CD4-positive, alpha-beta T cell treated with Interleukin-15 for 4 hours (primary cell): ENCODE measurements around the gene TCERG1.
"Not testable (repeated sequence)": the region's sequence is repeated elsewhere in the genome, so short reads cannot be mapped to it uniquely, and the experiment has no call there.

ENCODE experiments used
- DNase-seq: peaks from one replicate; pipeline ENCODE4 v3.0.0-alpha.2; 2020; ENCODE audit warnings: low spot score

The TCERG1 gene

DNA sequence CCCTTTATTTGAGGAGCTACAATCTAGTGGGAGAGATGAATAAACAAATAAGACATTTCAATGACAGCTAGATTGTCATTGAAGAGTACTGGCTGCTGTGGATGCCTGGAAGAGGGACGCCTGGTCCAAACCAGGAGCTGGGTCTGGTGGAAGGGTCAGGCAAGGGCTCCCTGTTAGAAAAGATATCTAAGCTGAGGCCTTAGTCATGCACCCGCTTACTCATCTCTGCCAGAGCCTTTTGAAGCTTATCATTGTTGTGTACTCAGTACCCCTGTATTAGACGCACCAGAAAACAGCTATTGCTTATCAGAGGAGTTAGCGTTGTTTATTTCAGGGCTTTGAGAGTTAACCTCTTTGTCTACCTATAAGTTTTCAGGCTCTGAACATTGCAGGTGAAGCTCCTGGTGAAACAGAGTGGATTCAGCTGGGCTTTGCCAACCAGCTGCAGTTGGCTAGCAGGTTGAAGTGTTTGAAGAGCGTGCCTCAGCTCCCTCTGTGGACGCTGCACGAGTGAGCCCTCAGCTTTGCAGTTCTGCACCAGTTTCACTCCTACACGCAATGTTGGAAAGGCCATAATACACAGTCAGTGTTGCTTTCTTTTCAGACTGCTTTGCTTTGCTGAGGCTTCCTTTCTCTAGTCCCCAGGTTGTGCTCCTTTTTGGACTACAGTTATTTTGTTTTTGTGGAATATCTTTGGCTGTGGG is 74.4 kb downstream of the TCERG1 start:
- no peak for DNase-seq

DNA sequence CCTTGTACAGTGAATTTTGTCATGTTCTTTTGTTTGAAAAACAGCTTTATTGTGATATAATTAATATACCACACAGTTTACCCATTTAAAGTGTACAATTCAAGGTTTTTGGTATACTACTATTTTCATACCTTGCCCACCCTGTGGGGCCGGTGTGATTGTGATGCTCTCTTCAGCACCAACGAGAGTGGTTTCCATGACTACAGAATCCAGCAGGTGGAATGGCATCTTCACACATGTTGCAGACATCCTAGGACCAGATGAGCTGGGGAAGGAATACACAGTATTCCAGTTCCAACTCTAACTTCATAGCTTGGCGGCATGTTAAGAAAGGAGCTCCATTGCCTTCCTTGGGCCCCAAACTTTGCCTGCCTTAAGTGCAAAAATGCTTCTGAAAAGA is 76.6 kb downstream of the TCERG1 start:
- DNase-seq, result no peak

DNA sequence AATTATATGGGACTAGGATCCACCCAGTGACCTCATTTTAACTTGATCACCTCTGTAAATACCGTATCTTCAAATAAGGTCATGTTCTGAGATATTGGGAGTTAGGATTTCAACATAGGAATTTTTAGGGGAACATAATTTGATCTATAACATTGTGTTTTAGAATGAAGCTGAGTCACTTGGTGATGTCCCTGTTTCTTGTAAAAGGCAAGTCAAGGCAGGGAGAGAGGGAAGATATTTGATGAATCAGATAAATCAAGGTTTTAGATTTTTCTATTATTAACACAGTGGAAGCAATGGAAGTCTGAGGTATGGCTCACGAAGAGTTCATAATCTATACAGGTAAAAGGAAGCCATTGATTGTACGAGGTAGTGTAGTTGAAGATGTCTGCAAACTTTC is 80.7 kb downstream of the TCERG1 start:
- no peak for DNase-seq

DNA sequence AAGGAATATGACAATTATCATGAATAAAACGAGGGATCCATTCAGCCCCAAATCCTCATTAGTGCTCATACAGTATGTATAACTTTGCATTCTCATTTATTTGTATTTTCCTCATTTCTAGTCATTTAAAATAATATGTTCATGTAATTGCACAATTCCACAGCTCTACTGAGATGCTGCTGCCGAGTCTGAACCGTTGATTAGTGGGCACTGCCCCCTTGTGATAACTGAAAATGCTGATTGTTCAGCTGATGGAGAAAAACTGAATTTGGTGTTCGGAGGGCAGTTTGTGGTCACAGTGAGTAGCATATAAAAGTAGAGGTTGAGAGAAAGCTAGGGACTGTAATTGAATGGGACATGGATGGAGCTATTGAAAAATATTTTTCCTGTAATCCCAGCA is 81.1 kb downstream of the TCERG1 start:
- DNase-seq, result no peak

DNA sequence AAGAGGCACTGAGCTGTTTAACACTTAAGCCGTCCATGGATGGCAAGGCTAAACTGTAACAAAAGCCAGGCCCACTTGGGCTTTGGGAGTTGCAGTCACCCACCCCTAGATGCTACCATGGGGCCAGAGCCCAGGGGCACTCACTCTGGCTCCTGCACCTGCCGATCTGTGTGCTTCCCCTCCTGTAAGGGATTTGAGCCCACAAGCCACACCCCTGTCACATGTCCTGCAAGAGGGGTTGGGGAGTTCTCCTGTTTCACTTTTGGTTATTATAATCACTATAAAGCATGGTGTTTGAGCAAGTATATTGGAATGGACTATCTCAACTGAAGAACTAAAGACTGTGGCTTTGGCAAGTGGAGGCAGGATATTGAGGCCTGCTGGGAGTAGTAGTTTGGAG is 82.9 kb downstream of the TCERG1 start:
- no peak for DNase-seq

DNA sequence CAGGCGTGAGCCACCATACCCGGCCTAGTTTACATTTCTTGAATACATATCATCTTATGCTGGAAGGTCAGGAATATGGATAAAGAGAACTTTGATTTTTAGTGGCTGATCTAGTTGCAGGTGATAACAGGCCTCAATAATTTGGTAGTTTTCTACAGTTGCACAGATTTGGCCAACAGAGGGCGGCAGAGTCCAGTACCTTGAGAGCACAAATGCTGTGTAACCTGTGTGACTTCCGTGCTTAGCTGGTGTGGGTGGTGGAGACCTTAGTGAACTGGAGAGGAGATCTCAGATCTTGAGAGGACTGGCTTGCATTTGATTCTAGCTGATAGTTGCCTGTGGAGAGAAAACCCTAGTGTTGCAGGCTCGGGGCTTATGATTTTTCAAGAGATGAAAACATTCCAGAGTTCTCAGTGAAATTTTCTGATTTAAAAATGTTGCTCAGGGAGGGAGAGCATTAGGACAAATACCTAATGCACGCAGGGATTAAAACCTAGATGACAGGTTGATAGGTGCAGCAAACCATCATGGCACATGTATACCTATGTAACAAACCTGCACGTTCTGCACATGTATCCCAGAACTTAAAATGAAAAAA is 86.2 kb downstream of the TCERG1 start:
- peak; percentile 73 for DNase-seq

DNA sequence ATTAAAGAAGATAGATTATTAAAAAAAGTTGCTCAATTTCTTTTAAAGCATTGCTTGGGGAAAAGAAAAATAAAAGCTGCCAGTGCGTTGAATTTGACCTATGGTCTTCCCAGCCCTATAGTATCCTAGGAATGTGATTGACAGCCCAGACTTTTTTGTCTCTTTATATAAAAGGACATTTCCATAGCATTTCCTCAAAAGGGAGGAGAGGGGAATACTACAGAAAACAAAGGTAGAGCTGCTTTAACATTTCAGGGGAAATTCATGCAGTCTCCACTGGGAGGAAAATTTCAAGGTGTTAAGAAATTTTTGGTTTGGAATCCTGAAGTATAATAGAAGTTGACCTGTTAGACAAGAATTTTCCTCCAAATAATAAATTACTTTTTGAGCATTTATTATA is 86.7 kb downstream of the TCERG1 start:
- no peak for DNase-seq

DNA sequence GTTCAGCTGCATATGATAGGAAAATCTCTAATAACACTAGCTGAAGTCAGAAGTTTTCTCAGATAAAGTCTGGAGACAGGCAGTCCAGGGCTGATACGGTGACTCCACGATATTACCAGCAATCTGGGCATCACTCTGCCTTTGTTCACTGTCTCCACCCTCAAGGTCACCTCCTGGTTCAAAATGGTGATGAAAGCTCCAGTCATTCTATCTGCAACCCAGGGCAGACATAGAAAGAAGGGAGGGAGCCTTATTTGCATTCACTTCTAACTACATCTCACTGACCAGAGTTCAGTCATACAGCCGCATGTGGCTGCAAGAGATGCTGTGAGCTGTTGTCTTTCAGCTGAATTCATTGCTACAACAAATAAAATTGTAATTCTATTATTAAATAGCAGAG is 91.3 kb downstream of the TCERG1 start:
- DNase-seq, result no peak

DNA sequence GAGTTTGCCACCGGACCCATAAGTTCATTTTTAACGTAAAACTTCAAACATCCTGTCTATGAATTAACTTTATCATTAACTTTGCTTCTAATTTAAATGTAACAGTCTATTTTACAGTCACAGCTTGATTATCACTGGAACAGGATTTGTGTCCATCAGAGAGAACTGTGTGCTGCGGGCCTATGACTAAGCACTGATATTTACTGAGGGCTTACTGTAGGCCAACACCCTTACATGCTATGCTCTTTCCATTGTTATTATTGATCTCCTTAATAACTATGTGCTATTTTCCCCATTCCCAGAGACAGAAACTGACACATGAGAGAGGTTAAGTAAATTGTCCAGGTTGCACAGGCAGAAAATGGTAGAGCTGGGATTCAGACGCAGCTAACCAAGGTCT is 92.8 kb downstream of the TCERG1 start:
- no peak for DNase-seq

DNA sequence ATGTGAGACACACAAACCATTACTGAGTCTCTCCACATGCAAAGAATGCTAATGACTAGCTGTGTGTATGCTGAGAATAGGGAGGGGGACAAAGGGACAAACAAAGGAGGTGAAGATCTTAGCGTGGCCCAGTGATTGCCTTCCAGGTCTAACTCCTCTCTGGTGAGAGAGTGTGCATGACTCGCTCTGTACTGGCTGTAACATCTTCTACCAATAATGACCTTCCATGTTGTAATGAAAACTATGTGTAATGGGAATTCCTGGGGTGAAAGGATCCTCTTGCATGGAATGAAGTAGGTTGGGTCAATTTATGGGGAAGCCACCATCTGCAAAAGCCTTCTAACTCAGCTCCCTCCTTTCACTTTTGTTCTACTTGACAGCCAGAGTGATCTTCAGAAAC is 93.3 kb downstream of the TCERG1 start:
- DNase-seq, result no peak

DNA sequence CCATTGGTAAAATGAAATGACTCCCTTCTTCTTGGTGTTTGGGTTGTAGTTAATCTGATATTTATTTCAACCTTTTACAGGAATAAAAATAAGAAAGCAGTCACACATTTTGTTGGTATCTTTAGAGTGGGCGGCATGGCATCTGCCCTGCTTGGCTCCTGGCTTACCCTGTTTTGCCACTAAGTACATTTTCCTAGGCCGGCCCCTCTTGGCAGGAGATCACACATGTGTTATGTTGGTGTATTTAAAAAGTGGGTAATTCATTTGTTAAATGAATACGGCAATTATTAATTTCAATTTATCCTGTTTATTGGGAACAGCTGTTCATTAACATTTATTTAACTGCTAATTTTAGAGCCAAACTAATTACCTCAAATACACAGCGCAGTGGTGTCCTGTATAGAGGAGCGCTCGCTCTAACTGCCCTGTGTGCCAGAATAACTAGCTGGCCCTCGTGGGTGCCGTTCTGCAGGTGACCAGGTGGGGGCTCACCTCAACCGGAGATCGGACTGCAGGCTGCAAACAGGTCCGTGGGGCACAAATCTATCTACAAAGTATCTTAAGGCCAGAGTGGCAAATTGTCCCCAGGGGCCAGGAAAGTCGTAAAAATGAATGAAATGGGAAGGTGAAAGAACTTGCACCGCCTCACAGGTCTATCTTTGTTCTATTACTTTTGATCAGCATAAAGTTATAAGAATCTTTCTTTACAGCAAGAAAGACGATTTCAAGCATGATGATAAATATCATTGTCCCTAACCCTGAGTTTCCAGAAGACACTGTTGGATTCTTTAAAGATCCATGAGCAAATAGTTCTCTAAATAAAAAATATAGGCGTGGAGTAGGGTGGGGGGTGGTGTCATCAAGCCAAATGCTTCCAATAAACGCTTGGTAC is 95.1 kb downstream of the TCERG1 start:
- DNase-seq, result peak; percentile 63

DNA sequence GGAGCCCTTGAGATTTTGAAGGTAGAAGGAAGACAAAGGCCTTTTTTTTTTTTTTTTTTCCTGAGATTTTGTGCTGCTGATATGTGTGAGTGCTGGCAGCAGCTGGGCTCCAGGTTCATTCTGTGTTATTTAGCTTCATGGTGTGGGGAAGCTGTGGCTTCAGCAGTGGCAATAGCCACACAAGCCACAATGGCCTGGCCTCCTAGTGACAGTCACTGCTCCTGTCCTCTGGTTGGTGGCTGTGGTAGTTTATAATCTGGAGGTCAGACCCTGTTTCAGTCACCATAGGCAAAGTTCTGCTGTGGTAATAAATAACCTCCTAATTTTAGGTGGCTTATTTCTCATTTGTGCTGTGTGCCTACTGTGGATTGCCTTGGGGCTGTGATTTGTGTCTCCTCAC is 97.1 kb downstream of the TCERG1 start:
- DNase-seq, result no peak

DNA sequence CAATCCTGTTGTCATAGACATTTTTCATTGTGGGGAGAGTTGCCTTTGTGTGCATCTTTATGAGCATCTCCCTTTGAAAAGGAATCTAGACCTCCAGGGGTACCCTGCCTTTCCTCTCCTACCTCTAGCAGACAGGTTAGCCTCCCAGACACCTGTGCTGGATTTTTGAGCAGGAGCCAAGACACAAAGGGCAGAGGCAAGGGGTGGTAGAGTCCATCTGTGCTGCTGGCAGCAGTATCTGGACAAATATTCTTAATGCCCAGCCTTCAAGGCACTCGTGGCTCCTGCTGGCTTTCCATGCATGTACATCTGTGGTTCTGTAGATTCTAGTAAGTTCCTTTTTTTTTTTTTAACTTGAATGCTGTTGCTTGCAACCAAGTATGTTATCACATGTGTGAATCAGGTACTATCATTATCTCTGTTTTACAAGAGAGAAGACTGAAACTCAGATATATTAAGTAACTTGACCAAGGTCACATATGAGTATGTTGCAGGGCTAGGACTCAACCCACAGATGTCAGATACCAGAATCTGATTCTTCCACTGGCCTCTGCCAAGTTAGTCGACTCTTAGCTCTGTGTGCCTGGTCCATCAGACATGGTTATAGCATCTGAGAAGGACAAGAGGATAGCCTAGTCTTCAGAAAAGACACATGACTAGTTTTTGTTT is 101.8 kb downstream of the TCERG1 start:
- no peak for DNase-seq

DNA sequence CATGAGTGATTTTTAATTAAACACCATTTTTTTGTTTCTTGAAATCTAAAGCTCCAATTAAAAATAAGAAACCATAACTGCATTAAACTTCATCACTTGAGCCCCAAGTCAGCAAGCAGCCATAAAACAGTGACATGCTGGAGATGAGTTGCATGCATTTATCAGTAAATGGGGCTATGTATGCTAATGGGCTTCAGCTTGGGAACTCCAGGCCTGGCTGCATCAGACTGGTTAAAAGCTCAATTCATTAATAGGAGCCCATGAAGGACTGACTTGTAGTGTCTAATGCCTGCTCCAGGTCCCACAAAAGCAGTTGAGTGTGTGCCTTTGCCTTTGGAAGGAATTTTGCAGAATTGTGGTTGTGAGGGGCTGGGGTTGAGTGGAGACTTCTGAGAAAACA is 102.5 kb downstream of the TCERG1 start:
- no peak for DNase-seq

DNA sequence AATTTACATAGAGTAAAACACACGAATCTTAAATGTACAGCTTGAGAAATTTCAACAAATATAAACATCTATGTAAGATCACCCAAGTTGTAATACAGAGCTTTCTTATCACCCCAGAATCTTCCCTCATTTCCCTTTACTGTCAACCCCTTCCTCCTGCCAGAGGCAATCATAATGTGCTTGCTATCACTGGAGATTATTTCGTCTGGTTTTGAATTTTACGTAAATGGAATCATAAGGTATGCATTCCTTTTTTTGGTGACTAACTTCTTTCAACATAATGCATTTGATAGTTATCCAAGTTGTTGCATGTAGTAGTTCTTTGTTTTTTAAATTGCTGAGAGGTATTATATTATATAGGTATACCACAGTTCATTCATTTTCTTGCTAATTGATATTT is 106.3 kb downstream of the TCERG1 start:
- DNase-seq, result no peak

DNA sequence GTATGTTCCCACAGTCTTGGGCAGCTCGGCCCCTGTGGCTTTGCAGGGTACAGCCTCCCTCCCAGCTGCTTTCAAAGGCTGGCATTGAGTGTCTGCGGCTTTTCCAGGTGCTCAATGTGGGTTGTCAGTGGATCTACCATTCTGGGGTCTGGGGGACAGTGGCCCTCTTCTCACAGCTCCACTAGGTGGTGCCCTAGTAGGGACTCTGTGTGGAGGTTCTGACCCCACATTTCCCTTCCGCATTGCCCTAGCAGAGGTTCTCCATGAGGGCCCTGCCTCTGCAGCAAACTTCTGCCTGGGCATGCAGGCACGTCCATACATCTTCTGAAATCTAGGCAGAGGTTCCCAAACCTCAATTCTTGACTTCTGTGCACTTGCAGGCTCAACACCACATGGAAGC is 109.8 kb downstream of the TCERG1 start:
- not testable (repeated sequence) for DNase-seq

DNA sequence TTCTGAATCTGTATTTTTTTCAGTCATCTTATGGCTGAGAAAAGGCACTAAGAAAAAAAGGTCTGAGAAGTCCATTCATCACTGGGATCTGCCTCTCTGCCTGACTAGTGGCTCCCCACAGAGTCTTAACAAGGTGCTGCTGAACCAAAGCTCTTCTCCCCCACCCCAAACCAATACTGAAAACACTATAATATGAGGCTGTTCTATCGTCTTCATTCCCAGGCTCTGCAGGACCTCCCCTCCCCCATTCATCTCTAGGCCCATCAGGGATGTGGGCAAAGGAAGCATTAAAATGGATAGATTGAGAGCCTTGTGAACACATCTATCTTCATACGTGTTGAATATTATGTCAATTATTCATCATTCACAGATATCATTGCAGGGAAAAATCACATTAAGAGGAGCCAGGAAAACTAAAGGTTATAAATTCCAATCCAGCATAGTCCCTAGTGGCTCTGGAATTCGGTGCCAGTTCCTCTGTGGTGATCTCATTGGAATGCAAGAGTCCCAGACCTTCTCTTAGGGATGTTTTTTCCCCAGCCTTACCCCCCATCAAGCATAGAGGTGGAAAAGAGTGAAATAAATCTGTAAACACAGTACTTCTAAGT is 113.2 kb downstream of the TCERG1 start:
- no peak for DNase-seq
